Measurements from ENCODE around the gene ZNF691.
A peak's percentile ranks its signal among the peaks of the same experiment; 100 is the strongest.
"Not testable (repeated sequence)": the region's sequence is repeated elsewhere in the genome, so short reads cannot be mapped to it uniquely, and the experiment has no call there.

Gene ZNF691

DNA sequence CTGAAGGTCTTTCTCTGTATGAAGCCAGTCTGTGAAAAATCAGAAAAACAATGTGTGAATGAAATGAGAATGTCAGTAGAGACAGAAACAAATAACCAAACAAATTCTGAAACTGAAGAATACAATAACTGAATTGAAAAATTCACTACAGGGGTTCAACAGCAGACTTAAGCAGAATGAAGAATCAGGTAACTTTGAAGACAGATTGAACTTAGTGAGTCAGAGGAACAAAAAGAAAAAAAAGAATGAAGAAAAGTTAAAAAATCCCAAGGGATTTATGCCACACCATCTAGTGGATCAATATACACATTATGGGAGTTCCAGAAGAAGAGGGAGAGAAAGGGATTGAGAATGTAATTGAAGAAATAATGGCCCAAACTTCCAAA lies 14.6 kb downstream of the ZNF691 start:
- DNase-seq: no peak

DNA sequence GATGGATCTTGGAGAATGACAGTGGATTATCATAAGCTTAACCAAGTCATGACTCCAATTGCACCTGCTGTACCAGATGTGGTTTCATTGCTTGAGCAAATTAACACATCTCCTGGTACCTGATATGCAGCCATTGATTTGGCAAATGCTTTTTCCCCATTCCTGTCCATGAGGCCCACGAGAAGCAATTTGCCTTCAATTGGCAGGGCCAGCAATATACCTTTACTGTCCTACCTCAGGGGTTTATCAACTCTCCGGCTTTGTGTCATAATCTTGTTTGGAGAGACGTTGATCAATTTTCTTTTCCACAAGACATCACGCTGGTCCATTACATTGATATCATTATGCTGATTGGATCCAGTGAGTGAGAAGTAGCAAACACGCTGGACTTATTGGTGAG lies 20.1 kb downstream of the ZNF691 start:
- DNase-seq: no peak

DNA sequence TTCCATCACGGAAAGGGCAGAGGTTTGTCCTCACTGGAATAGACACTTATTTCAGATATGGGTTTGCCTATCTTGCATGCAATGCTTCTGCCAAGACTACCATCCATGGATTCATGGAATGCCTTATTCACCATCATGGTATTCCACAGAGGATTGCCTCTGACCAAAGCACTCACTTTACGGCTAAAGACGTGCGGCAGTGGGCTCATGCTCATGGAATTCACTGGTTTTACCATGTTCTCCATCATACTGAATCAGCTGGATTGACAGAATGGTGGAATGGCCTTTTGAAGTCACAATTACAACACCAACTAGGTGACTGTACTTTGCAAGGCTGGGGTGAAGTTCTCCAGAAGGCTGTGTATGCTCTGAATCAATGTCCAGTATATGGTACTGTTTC lies 22.1 kb downstream of the ZNF691 start:
- DNase-seq: not testable (repeated sequence)

- not testable (repeated sequence) for DNase-seq
These were observed 22.8 kb downstream of the ZNF691 start for GRCh38 chr1:42869254-42869653.

DNA sequence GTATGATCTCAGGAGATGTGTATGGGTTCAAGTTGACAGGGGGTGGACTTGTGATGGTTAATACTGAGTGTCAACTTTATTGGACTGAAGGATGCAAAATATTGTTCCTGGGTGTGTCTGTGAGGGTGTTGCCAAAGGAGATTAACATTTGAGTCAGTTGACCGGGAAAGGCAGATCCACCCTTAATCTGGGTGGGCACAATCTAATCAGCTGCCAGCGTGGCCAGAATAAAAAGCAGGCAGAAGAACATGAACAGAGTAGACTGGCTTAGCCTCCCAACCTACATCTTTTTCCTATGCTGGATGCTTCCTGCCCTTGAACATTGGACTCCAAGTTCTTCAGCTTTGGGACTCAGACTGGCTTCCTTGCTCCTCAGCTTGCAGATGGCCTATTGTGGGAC lies 23.3 kb downstream of the ZNF691 start:
- not testable (repeated sequence) for DNase-seq

GRCh38 chr1:42873108-42873507 lies 26.7 kb downstream of the ZNF691 start:
- not testable (repeated sequence) for DNase-seq

- no peak for DNase-seq
These were observed 27.3 kb downstream of the ZNF691 start for GRCh38 chr1:42873670-42874069.

DNA sequence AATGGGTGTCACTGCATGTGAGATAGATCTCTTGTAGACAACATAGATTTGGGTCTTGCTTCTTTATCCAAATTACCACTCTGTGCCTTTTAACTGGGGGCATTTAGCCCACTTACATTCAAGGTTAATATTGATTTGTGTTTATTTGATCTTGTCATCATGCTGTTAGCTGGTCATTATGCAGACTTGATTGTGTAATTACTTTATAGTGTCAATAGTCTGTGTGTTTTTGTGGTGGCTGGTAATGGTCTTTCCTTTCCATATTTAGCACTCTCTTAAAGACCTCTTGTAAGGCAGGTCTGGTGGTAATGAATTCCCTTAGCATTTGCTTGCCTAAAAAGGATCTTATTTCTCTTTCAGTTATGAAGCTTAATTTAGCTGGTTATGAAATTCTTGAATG lies 29.6 kb downstream of the ZNF691 start:
- DNase-seq: no peak

- no peak for DNase-seq
These were observed 31.0 kb downstream of the ZNF691 start for GRCh38 chr1:42877380-42877779.

DNA sequence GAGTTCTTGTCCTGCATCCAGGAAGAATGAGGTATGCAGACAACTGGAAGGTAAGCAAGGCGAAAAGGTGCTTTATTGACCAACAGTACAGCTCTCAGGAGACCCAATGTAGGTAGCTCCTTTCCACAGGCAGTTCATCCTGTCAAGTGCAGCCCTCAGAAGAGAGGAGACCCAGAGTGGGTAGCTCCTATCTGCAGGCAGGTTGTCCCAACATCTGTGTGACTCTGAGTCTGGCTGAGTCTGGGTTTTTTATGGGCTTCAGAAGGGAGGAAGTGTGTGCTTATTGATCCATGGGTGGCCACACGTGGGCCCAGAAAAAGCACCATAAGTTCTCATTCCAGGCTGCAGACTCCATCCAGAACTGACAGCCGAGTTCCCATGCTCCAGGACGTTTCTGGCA lies 34.0 kb downstream of the ZNF691 start:
- no peak for DNase-seq

GRCh38 chr1:42886046-42886739 lies 39.8 kb downstream of the ZNF691 start:
- DNase-seq: no peak

DNA sequence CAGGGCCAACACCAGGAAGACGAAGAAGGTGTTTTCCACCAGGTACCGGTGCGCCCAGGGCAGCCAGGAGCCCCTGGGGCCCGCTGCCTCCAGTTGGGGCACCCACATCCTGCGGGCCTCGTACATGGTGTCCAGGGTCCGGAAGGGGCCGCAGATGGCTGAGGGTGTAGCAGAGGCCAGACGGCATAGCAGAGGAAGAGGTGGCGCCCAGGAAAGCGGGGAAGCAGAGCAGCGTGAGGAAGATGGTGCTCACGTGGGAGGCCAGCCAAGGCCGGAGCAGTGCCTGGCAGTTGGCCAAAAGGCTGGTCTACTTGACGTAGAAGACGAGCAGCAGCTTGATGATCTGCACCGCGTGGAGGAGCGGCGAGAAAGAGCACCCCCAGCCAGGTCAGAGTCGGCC lies 40.4 kb downstream of the ZNF691 start:
- DNase-seq: peak; percentile 6

DNA sequence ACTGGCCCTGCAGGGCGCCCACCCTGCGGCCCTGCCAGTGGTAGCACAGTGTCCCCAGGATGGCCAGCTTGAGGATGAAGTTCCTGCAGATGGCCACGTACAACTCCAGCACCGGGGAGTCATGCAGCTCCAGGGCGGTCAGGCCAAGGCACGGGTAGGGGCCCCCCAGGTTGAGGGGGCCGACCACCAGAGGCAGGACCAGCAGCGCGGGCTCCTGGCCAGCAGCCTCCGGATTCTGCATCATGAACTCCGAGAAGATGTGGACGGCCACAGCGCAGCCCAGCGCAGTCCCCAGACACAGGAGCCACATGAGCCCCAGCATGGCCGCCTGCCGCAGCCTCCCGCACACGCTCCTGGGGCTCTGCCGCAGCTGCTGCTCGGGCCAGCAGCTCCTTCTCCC lies 41.0 kb downstream of the ZNF691 start:
- no peak for DNase-seq

DNA sequence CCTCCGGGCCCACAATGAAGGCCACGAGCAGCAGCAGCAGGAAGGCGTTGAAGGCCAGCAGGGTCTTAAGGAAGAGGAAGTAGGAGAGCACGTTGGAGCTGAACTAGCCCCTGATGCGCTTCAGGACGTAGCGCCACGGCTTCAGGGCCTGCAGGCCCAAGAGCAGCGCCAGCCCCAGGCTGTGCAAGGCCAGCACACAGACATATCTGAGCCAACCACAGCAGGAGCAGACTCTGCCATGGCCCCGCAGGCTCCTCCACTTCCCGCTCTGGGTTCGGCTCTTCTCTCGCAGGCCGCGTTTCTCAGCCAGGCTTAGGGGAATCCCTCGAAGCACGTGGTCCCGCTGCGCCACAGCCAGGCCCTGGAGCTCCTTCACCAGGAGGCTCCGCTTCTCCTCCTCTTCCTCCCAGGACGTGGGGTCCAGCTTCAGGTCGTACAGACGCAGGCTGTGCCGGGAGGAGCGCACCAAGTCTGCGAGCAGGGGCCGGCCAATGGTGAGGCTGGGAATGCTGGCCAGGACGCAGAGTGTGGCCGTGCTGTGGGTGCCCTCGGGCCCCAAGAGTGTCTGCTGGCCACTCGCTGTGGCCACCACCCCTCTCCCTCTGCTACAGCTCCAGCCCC lies 41.7 kb downstream of the ZNF691 start:
- no peak for DNase-seq

DNA sequence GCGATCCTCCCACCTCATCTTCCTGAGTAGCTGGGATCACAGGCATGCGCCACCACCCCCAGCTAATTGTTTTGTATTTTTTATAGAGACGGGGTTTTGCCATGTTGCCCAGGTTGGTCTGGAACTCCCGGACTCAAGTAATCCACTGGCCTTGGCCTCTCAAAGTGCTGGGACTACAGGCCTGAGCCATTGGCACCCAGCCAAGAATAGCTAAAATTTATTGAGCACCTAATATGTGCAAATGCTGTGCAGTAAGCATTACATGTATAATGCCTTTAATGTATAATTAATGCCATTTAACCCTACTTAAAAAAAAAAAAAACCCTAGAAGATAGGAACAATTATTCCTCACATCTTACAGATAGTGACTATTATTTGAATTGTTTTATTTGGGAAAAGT lies 42.9 kb downstream of the ZNF691 start:
- DNase-seq: no peak

DNA sequence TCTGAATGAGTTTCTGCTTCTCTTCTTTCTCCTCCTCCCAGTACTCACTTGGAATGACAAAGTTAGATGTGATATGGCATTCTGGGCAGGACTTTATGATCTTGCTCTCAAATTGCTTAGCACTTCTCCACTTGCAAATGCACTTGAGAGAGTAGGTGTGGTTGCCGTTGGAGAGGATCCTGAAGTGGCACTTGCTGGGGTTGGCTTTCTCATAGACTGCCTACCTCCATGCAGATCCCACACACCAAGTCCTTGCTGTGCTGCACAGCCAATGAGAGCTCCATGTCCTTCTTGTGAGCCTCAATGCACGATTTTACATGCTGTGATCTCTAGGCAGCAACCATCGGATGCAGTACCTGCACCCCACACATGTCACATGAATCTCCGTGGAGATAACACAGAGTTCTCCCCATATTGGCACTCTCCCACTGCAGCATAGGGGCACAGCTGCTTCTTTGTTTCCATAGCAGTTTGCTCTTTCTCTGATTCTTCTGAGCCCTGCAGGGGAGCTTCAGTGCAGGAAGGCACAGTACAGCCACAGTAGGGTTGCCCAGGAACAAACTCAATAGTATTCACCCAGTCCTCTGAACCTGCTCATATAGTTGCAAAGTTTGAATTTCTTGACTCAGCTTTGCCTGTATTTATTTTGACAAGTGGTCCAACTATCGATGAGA lies 45.2 kb downstream of the ZNF691 start:
- DNase-seq: no peak

GRCh38 chr1:42899960-42900359 lies 53.5 kb downstream of the ZNF691 start:
- not testable (repeated sequence) for DNase-seq

All from SHP77 treated with DMSO at 0.1 percent for 48 hours (cell line).